SH-SY5Y (cell line): ENCODE results near the gene GNAL.

Experiments used
- GATA2 ChIP-seq: IDR thresholded peaks from 2 replicates; pipeline ENCODE4 v1.6.1; 2011; ENCODE audit warnings: mild to moderate bottlenecking, low read depth, low read length
- GATA3 ChIP-seq: IDR thresholded peaks from 2 replicates; pipeline ENCODE4 v1.6.1; 2011; ENCODE audit warnings: low read depth, mild to moderate bottlenecking, low read length, moderate library complexity

DNA sequence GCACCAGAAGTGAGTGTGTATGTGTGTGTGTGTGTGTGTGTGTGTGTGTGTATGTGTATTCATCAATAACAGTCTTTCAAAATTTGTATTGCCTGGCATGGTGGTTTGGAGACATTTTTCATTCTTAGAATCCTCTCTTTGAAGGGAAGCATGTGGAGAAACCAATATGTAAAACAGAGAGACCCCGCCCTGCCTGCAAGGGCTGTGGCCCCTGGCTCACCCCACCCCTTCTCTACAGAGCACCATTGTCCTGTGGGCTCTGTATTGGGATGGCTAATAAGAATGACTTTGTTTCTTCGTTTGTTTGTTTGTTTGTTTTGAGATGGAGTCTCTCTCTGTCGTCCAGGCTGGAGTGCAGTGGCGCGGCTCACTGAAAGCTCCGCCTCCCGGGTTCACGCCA lies 65.9 kb downstream of the GNAL start:
- no peak for TF ChIP-seq GATA2
- TF ChIP-seq GATA3, result no peak
